BLaER1 treated with 17β-estradiol and CSF1 and Interleukin-3, amounts not matched to agents 10 nM and 100 nM (cell line): ENCODE measurements around the gene SYT8.
A peak's percentile ranks its signal among the peaks of the same experiment; 100 is the strongest.

Experiments used
- H3K27ac ChIP-seq, 11 experiments: shearing (Covaris generic); formaldehyde crosslinking; 2 replicates each; pipeline ENCODE4 v1.8.1; 2022
- H3K27me3 ChIP-seq, 11 experiments: shearing (Covaris generic); formaldehyde crosslinking; 2 replicates each; pipeline ENCODE4 v1.8.1; 2022
- H3K36me3 ChIP-seq, 11 experiments: shearing (Covaris generic); formaldehyde crosslinking; 2 replicates each; pipeline ENCODE4 v1.8.1; 2022
- H3K4me1 ChIP-seq, 10 experiments: shearing (Covaris generic); formaldehyde crosslinking; 2 replicates each; pipeline ENCODE4 v1.8.1; 2022
- H3K4me2 ChIP-seq, 11 experiments: shearing (Covaris generic); formaldehyde crosslinking; 2 replicates each; pipeline ENCODE4 v1.8.1; 2022
- H3K4me3 ChIP-seq, 10 experiments: shearing (Covaris generic); formaldehyde crosslinking; 2 replicates each; pipeline ENCODE4 v1.8.1; 2022
- H3K9ac ChIP-seq, 11 experiments: shearing (Covaris generic); formaldehyde crosslinking; 2 replicates each; pipeline ENCODE4 v1.8.1; 2022
- H3K9me3 ChIP-seq, 11 experiments: shearing (Covaris generic); formaldehyde crosslinking; replicated peaks in 1 of 11; 2 replicates each; pipeline ENCODE4 v1.8.1; 2022
- H4K20me1 ChIP-seq, 11 experiments: shearing (Covaris generic); formaldehyde crosslinking; 2 replicates each; pipeline ENCODE4 v1.8.1; 2022
- Cebpa-rat ChIP-seq, 11 experiments: shearing (Covaris generic); IDR thresholded peaks; 2 replicates each; pipeline ENCODE4 v1.8.1; 2022

SYT8 gene

DNA sequence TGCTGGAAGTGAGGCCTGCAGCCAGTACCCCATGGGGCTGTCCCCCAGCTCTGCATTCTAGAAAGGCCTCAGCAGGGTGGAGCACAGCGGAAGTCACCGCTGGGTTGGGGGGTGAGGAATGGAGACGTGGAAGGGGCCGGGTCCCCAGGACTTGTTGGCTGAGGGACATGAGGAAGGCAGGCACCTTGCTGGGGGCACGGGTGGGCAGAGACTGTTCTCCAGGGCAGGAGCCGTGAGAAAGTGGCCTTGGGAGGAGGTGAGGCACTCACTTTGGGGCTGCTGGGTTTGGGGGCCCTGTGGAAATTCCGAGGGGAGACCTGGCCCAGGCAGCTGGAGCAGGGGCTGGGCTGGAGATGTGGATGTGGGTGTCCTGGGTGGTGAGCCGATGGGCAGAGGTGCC lies 9.0 kb downstream of the SYT8 start:
- Histone ChIP-seq H3K27me3 (peaks cover 0 to 6% (median 0%) of the 10 kb centered on the region in 11 experiments; a peak in 4 of 22 replicates), H4K20me1 (peaks cover 0 to 15% (median 0%) of the 10 kb centered on the region in 11 experiments; a peak in 3 of 22 replicates), H3K4me2 (peak overlapping the region; percentile 80 to 100 (median 99)), H3K9ac (peak overlapping the region; percentile 15 to 71 (median 53); a peak in 18 of 22 replicates), H3K4me1 (peaks cover 85 to 100% (median 97%) of the 10 kb centered on the region in 10 experiments), H3K9me3 (no peaks in the 10 kb centered on the region), H3K27ac (peak overlapping the region in 9 of 11 experiments; percentile 30 to 84 (median 66); a peak in 16 of 22 replicates), H3K36me3 (no peaks in the 10 kb centered on the region), H3K4me3 (peak overlapping the region in 5 of 10 experiments; percentile 33 to 60 (median 38); a peak in 7 of 20 replicates)
- no peak for TF ChIP-seq Cebpa-rat (IDR thresholded peaks at IDR 0.05)

GRCh38 chr11:1844221-1845094 lies 9.7 kb downstream of the SYT8 start:
- Histone ChIP-seq H3K4me2 (peak overlapping the region; percentile 80 to 100 (median 99)), H3K36me3 (no peaks in the 10 kb centered on the region), H4K20me1 (peaks cover 0 to 15% (median 0%) of the 10 kb centered on the region in 11 experiments; a peak in 3 of 22 replicates), H3K27me3 (peaks cover 0 to 6% (median 0%) of the 10 kb centered on the region in 11 experiments; a peak in 4 of 22 replicates), H3K9ac (peak overlapping the region; percentile 15 to 71 (median 53); a peak in 17 of 22 replicates), H3K4me3 (peak overlapping the region in 6 of 10 experiments; percentile 23 to 60 (median 36); a peak in 10 of 20 replicates), H3K27ac (peak overlapping the region in 9 of 11 experiments; percentile 30 to 84 (median 66); a peak in 18 of 22 replicates), H3K4me1 (peaks cover 85 to 100% (median 97%) of the 10 kb centered on the region in 10 experiments), H3K9me3 (no peaks in the 10 kb centered on the region)
- TF ChIP-seq Cebpa-rat (IDR thresholded peaks at IDR 0.05) = no peak

DNA sequence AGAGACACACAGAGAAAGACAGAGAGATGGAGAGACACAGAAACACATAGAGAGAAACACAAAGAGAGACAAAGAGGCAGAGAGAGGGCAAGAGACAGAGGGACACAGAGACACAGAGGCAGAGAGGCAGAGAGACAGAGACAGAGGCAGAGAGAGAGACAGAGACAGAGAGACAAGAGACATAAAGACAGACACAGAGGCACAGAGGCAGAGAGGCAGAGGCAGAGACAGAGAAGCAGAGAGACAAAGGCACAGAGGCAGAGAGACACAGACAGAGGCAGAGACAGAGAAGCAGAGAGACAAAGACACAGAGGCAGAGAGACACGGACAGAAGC lies 10.3 kb downstream of the SYT8 start:
- Histone ChIP-seq H3K27ac (peak overlapping the region in 7 of 11 experiments; percentile 34 to 84 (median 77); a peak in 12 of 22 replicates), H3K4me3 (peak overlapping the region in 3 of 10 experiments; percentile 33 to 60 (median 47); a peak in 5 of 20 replicates), H3K4me1 (peaks cover 85 to 100% (median 97%) of the 10 kb centered on the region in 10 experiments), H3K36me3 (no peaks in the 10 kb centered on the region), H3K9ac (peak overlapping the region in 8 of 11 experiments; percentile 49 to 71 (median 61); a peak in 13 of 22 replicates), H4K20me1 (peaks cover 0 to 14% (median 0%) of the 10 kb centered on the region in 11 experiments; a peak in 3 of 22 replicates), H3K9me3 (no peaks in the 10 kb centered on the region), H3K27me3 (peaks cover 0 to 6% (median 0%) of the 10 kb centered on the region in 11 experiments; a peak in 4 of 22 replicates), H3K4me2 (peak overlapping the region; percentile 80 to 100 (median 99))
- TF ChIP-seq Cebpa-rat (IDR thresholded peaks at IDR 0.05) = no peak

DNA sequence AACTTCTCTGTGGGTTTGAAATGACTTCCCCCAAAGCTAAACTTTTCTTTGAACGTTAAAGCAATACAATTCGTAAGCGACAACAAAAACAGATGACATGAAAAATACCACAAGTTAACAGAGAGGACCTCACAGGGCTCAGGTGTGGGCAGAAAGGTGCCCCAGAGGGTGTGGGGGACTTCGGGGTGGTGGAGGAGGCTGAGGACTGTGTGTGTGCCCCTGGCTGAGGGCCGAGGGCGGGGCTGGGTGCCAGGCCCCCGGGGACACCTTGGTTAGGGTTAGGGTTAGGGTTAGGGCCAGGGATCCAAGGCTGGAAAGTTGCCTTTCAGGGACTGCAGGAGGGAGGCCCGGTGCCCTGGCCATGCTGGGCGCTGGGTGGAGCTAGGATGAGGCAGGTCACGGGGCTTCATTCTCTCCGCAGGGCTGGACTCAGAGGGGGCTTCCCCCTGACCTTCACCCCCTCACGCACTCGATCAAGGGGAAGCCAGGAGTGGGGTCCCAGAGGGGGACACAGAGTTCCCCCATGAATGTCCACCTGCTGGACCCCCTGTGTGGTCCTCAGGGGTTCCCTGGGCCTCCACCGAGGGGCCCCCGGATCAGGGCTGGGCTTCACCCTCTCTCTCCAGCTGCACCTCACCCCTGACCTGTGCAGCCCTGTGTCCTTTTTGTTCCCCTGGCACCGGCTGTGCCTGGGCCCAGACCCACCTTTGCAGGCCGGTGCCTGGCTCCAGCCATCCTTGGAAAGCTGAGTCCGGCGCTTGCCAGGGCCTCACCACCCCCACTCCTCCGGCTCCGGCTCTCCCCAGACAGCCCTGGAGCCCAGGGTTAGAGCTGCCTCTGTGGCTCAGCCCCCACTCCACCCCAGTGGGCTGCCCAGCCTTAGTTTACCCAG lies 11.0 kb downstream of the SYT8 start:
- Histone ChIP-seq H3K36me3 (no peaks in the 10 kb centered on the region), H3K9me3 (no peaks in the 10 kb centered on the region), H3K4me2 (peak overlapping the region; percentile 80 to 100 (median 99)), H3K27me3 (peaks cover 0 to 6% (median 0%) of the 10 kb centered on the region in 11 experiments; a peak in 4 of 22 replicates), H3K9ac (peak overlapping the region in 7 of 11 experiments; percentile 9 to 71 (median 64); a peak in 13 of 22 replicates), H3K27ac (peak overlapping the region in 8 of 11 experiments; percentile 2 to 84 (median 72); a peak in 12 of 22 replicates), H3K4me1 (peaks cover 85 to 100% (median 97%) of the 10 kb centered on the region in 10 experiments), H4K20me1 (peaks cover 0 to 10% (median 0%) of the 10 kb centered on the region in 11 experiments; a peak in 2 of 22 replicates), H3K4me3 (no peak overlapping the region; a peak in 2 of 20 replicates)
- TF ChIP-seq Cebpa-rat (IDR thresholded peaks at IDR 0.05) = no peak

DNA sequence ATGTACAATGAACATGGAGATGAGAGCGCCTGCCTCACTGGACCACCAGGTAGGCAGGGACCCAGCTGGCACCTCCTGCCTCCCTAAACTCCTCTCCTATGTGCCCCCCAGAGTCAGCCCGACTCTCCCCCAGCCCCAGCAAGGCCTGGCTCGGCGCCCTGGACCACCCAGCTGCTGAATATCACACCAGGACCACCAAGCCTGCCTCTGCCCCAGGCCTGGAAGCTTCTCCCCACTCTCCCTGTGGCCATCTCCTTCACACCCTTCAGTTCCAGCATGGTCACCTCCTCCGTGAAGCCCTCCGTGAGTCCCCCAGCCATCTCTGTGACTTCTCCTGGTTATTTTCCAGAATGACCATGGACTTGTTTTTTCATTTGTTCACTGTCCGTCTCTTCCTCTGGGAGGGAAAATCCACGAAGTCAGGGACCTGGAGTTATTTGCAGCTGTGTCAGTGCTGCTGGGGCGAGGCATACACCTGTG lies 11.7 kb downstream of the SYT8 start:
- H3K27ac ChIP-seq = peak overlapping the region in 6 of 11 experiments; percentile 25 to 84 (median 58); a peak in 7 of 22 replicates
- TF ChIP-seq Cebpa-rat (IDR thresholded peaks at IDR 0.05) = no peak
- H3K9ac ChIP-seq = peak overlapping the region in 4 of 11 experiments; percentile 3 to 71 (median 68); a peak in 5 of 22 replicates
- H3K4me1 ChIP-seq = peaks cover 85 to 100% (median 97%) of the 10 kb centered on the region in 10 experiments
- H3K27me3 ChIP-seq = peaks cover 0 to 6% (median 0%) of the 10 kb centered on the region in 11 experiments; a peak in 5 of 22 replicates
- H4K20me1 ChIP-seq = peaks cover 0 to 13% (median 0%) of the 10 kb centered on the region in 11 experiments; a peak in 4 of 22 replicates
- no peaks in the 10 kb centered on the region for H3K36me3 ChIP-seq
- H3K4me3 ChIP-seq = no peak overlapping the region
- H3K4me2 ChIP-seq = peak overlapping the region in 9 of 11 experiments; percentile 80 to 100 (median 99); a peak in 15 of 22 replicates
- no peaks in the 10 kb centered on the region for H3K9me3 ChIP-seq

DNA sequence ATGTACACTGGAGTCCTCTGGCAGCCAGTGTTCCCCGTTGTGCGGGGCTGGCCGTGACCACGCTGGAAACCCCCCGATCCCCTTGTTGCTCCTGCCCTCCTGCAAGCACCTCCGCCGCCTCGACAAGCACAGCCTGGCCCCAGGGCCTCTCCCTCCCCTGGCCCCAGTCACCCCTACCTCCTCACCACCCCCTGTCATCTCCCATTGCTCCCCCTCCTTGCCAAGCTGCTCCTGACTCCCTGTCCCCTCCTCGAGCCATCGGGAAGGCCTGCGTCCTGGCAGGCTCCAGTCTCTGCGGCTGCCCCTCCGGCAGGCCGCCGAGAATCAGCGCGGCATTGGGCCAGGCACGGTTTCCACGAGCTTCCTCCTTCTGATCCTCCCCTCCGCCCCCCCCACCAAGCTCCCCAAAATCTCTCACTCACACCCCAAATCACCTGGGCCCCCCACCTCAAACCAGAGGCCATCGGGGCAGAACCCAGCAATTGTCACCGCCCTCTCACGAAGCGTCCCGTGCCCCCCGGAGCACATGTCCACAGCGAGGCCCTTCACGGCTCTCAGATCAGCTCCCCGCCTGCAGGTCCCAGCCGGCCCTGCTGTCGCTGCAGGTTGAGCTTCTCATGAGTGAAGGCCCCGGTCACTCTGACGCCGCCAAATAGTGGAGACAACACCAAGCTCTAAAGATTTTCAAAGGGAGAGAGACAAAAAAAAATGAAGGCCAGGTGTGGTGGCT lies 12.4 kb downstream of the SYT8 start:
- TF ChIP-seq Cebpa-rat (IDR thresholded peaks at IDR 0.05) = no peak
- Histone ChIP-seq H3K9me3 (no peaks in the 10 kb centered on the region), H3K9ac (peak overlapping the region in 2 of 11 experiments; percentile 18 to 66; a peak in 3 of 22 replicates), H3K4me1 (peaks cover 85 to 100% (median 97%) of the 10 kb centered on the region in 10 experiments), H3K4me2 (peak overlapping the region in 10 of 11 experiments; percentile 89 to 100 (median 98); a peak in 15 of 22 replicates), H4K20me1 (peaks cover 0 to 20% (median 0%) of the 10 kb centered on the region in 11 experiments; a peak in 4 of 22 replicates), H3K27ac (peak overlapping the region in 2 of 11 experiments; percentile 10 to 93; a peak in 3 of 22 replicates), H3K27me3 (peaks cover 0 to 6% (median 0%) of the 10 kb centered on the region in 11 experiments; a peak in 5 of 22 replicates), H3K4me3 (no peak overlapping the region), H3K36me3 (no peaks in the 10 kb centered on the region)

DNA sequence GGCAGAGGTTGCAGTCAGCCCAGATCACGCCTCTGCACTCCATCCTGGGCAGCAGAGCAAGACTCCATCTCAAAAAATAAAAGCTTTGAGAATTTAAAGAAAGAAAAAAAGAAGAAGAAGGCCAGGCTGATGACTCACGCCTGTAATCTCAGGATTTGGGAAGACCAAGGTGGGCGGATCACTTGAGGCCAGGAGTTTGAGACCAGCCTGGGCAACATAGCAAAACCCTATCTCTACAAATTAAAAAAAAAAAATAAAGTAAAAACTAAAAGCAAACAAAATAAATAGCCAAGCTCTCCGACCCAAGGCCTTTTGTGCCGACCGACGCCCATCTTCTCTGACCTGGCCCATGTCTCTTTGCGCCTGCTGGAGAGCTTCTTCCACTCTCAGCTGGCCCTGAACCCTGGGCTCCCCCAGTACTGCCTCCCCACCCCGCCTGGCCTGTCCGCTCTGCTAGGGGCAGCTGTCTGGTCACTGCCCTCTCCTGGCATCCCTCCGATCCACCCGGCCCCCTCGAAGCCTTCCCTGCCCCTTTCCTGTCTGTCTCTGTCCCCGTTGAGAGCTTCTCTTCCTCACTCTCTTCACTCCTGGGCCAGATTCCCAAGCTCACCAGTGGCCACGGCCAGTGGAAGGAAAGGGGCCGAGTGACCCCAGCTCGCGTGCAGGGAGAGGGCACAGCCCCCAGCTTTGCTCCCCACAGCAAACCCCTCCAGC lies 13.3 kb downstream of the SYT8 start:
- peak overlapping the region in 3 of 11 experiments; percentile 15 to 36 (median 17); a peak in 4 of 22 replicates for H3K9ac ChIP-seq
- H3K4me2 ChIP-seq = peak overlapping the region; percentile 89 to 100 (median 99); a peak in 19 of 22 replicates
- peaks cover 0 to 24% (median 0%) of the 10 kb centered on the region in 11 experiments; a peak in 5 of 22 replicates for H4K20me1 ChIP-seq
- no peaks in the 10 kb centered on the region for H3K9me3 ChIP-seq
- TF ChIP-seq Cebpa-rat (IDR thresholded peaks at IDR 0.05) = no peak
- H3K4me1 ChIP-seq = peaks cover 85 to 100% (median 97%) of the 10 kb centered on the region in 10 experiments
- H3K36me3 ChIP-seq = no peaks in the 10 kb centered on the region
- peaks cover 0 to 8% (median 0%) of the 10 kb centered on the region in 11 experiments; a peak in 3 of 22 replicates for H3K27me3 ChIP-seq
- peak overlapping the region in 7 of 11 experiments; percentile 4 to 93 (median 31); a peak in 9 of 22 replicates for H3K27ac ChIP-seq
- no peak overlapping the region for H3K4me3 ChIP-seq
